Kasumi-1 (cell line): ENCODE measurements around the gene ADAM33.

Experiments
- DNase-seq, 2 experiments: peaks; one replicate each; lab custom pipeline; 2025; lab: John Stamatoyannopoulos, UW

ADAM33 gene

GRCh38 chr20:3681931-3682781, at the start of gene ADAM33:
TSS of gene ADAM33 (minus strand) at chr20:3682010. CDS start at chr20:3682004, 6 bp downstream.
- DNase-seq: no peak

GRCh38 chr20:3730803-3731672, 49.2 kb upstream of the ADAM33 start:
- DNase-seq: no peak

GRCh38 chr20:3729811-3730540, 48.2 kb upstream of the ADAM33 start:
- DNase-seq: no peak

GRCh38 chr20:3729378-3729777, 47.6 kb upstream of the ADAM33 start:
- DNase-seq: no peak

GRCh38 chr20:3728876-3729275, 47.1 kb upstream of the ADAM33 start:
- no peak for DNase-seq

- DNase-seq: no peak
Observed at GRCh38 chr20:3728354-3728753, 46.5 kb upstream of the ADAM33 start.

- no peak for DNase-seq
Observed at GRCh38 chr20:3727401-3728021, 45.7 kb upstream of the ADAM33 start.

GRCh38 chr20:3724356-3724755, 42.5 kb upstream of the ADAM33 start:
- no peak for DNase-seq

- no peak for DNase-seq
Observed at GRCh38 chr20:3723284-3723683, 41.5 kb upstream of the ADAM33 start.

GRCh38 chr20:3721912-3722311, 40.1 kb upstream of the ADAM33 start:
- DNase-seq: peak in 1 of 2 experiments; percentile 9

- no peak for DNase-seq
Observed at GRCh38 chr20:3720626-3721025, 38.8 kb upstream of the ADAM33 start.

GRCh38 chr20:3720068-3720467, 38.3 kb upstream of the ADAM33 start:
- DNase-seq: no peak

GRCh38 chr20:3719046-3719445, 37.2 kb upstream of the ADAM33 start:
- DNase-seq: no peak

- peak; percentile 52 to 68 for DNase-seq
Observed at GRCh38 chr20:3716195-3716834, 34.5 kb upstream of the ADAM33 start.

- DNase-seq: no peak
Observed at GRCh38 chr20:3714092-3714491, 32.3 kb upstream of the ADAM33 start.

- DNase-seq: peak; percentile 72 to 77
Observed at GRCh38 chr20:3712279-3712873, 30.6 kb upstream of the ADAM33 start, which contains the start of gene SIGLEC1. TSS of gene SIGLEC1 (minus strand) at chr20:3712600. CDS start at chr20:3707128, 5,472 bp downstream.

GRCh38 chr20:3711484-3711941, 29.7 kb upstream of the ADAM33 start:
- peak in 1 of 2 experiments; percentile 23 for DNase-seq

GRCh38 chr20:3710703-3711483, 29.1 kb upstream of the ADAM33 start:
- DNase-seq: peak; percentile 33 to 52

- DNase-seq: no peak
Observed at GRCh38 chr20:3710011-3710466, 28.2 kb upstream of the ADAM33 start.

- no peak for DNase-seq
Observed at GRCh38 chr20:3707508-3707899, 25.7 kb upstream of the ADAM33 start.
